Measurements from ENCODE around the gene CYBA. TPM values are rescaled to one million over a fixed set of nuclear protein-coding genes. Genes with fewer than 3 reads are reported as not detected.

The CYBA gene
- polyA plus RNA-seq, 3 donors: 155 to 194 (median 158) TPM

DNA sequence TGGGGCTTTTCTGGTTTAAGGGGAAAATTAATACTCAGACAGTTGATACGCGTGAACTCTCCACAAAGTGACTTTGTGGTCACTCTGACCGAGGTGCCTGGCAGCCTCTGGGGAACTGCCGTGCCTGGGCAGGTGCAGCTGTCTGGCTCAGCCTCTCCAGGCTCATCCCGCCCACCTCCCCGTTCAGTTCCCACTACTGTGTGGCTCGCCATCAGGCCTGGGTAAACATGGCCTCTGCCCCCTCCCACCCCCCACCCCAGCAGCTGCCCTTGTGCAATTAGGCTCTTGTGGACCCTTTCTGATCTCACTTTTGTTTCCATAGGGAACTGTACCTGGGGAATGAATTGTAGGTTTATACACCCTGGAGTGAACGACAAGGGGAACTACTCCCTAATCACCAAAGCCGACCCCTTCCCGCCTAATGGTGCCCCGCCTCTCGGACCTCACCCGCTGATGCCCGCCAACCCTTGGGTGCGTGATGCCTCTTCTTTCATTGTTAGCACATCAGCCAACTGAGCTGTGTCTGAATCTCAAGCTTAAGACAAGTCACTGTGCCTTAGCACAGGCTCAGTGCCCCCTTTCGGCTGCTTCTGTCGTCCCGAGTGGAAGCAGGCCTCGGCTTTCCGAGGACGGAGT, 52.9 kb downstream of the CYBA start:
- DNase-seq: no peak

DNA sequence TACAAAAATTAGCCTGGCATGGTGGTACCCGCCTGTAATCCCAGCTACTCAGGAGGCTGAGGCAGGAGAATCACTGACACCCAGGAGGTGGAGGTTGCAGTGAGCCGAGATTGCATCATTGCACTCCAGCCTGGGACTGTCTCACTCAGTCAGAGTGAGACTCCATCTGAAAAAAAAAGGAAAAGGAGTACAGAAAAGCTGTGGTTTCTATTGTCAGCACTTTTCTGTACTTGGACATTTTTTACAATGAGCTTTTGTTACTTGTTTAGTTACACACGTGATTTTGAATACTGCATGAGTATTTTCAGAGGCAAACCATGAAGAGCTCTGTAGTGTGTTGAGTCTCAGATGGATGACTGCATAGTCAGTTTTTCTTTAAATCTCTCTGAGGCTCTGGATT, 54.4 kb downstream of the CYBA start:
- no peak for DNase-seq

DNA sequence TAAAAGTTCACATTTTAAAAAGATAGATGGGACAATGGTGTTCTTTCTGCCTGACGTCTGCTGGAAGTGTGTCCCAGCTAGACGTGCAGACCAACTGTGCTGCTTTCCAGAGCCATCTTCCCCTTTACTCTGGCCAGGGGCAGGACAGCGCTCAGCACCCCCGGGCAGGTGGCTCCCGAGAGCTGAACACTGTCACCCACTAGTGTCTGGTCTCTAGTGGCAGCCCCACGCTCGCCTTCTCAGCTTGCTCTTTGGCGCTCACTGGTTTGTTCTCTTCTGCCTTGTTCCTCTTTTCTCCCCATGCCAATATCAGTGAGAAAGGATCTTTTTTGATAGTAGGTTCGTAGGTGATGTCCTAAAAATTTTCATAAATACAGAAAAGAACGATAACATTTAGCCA, 54.9 kb downstream of the CYBA start:
- no peak for DNase-seq

DNA sequence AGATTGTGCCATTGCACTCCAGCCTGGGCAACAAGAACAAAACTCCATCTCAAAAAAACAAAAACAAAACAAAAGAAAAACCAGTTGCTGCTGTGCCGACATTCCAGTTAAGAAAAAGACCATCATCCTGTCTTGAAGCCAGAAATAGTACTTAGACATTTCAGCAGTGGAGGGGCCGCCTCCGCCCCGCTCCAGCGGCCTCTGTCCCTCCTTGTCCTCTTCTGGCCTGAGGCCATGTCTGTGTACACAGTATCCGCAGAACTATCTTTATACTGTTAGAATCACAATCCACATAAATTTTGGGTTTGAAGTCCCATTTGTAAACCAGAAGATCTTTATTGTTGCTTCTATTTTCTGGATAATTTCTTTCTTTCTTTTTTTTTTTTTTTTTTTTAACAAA, 55.8 kb downstream of the CYBA start:
- no peak for DNase-seq

DNA sequence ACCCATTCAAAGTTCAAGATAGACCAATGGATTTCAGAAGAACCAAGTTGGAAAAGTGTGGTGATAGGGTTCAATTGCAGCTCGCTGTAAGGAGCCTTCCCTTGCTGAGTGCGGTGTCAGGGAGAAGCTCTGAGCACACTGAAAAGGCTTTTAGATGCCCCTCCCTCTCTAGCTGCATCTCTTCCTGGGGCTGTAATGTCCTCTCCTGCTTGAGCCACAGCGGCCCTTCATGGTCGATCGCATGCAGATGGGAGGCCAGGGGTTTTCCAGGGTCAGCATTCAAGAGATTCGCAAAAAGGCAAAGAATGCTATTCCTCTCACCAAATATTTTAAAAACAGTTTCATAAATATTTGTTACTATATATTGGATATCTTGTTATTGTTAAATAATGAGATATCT, 56.9 kb downstream of the CYBA start:
- DNase-seq: no peak

DNA sequence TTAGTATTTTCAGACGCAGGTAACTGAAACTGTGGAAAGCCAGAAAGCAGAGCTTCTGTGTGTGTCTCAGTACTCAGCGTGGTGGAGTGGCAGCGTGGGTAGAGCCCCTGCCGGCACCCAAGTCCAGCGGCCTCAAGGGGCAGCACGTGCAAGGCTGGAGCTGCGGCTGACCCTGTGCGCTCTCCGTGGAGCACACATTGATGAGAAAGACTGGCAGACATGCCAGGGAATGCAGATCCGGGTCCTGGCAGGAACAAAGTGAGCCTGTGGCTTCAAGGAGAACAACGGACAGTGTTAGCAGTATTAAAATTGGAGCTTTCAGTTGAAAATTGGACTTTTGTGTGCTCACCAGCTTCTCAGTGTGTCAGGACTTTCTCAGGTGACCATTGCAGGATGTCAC, 57.4 kb downstream of the CYBA start:
- no peak for DNase-seq

Other genes starting within 250 kb of the CYBA start
- gene ZFPM1, start 197.8 kb downstream of the CYBA start, polyA plus RNA-seq (ENCODE audit: insufficient read length in 3 of 3): 1 to 10 TPM; 4.7 to 5.2 (median 5.2) TPM
- gene ZC3H18, start 80.7 kb downstream of the CYBA start, polyA plus RNA-seq (ENCODE audit: insufficient read length in 3 of 3): 10 to 100 TPM; 40.9 to 47.5 (median 41.3) TPM
- gene IL17C, start 12.5 kb downstream of the CYBA start, polyA plus RNA-seq (ENCODE audit: insufficient read length in 3 of 3): under 1 TPM in 1 of 3 donors, not detected in 2; 0.10 TPM
- gene MVD, start 12.0 kb upstream of the CYBA start, polyA plus RNA-seq (ENCODE audit: insufficient read length in 3 of 3): 10 to 100 TPM; 41.0 to 49.1 (median 41.4) TPM
- gene SNAI3, start 35.5 kb upstream of the CYBA start, polyA plus RNA-seq (ENCODE audit: insufficient read length in 3 of 3): 1 to 10 TPM in 2 of 3 donors, under 1 TPM in 1; 0.87 to 1.4 (median 1.2) TPM
- 10 to 100 TPM; 20.5 to 22.2 (median 20.7) TPM for gene RNF166, start 55.4 kb upstream of the CYBA start, polyA plus RNA-seq (ENCODE audit: insufficient read length in 3 of 3)
- gene CTU2, start 55.5 kb upstream of the CYBA start, polyA plus RNA-seq (ENCODE audit: insufficient read length in 3 of 3): 10 to 100 TPM; 10.8 to 19.5 (median 16.0) TPM
- gene PIEZO1, start 134.2 kb upstream of the CYBA start, polyA plus RNA-seq (ENCODE audit: insufficient read length in 3 of 3): 10 to 100 TPM; 44.6 to 59.0 (median 46.4) TPM
- 10 to 100 TPM; 16.6 to 23.1 (median 22.1) TPM for gene CDT1, start 152.7 kb upstream of the CYBA start, polyA plus RNA-seq (ENCODE audit: insufficient read length in 3 of 3)
- gene APRT, start 160.9 kb upstream of the CYBA start, polyA plus RNA-seq (ENCODE audit: insufficient read length in 3 of 3): 100 to 1,000 TPM; 106 to 129 (median 121) TPM
- 10 to 100 TPM; 25.2 to 28.3 (median 27.5) TPM for gene GALNS, start 205.9 kb upstream of the CYBA start, polyA plus RNA-seq (ENCODE audit: insufficient read length in 3 of 3)
- 10 to 100 TPM; 64.7 to 89.2 (median 78.6) TPM for gene TRAPPC2L, start 206.1 kb upstream of the CYBA start, polyA plus RNA-seq (ENCODE audit: insufficient read length in 3 of 3)
- gene PABPN1L, start 215.6 kb upstream of the CYBA start, polyA plus RNA-seq (ENCODE audit: insufficient read length in 3 of 3): not detected